Heart left ventricle (tissue), 13 donors: Measurements from ENCODE around the gene SLC4A2.

Experiments used
- CTCF ChIP-seq, 12 donors: fragments of 200-600 bp; sonication (generic) in 4 of 12; IDR thresholded peaks; one replicate each; pipeline versions ENCODE4 v1.5.0 to v1.8.0; 2018 to 2022; ENCODE audit warnings: antibody characterized with exemption in 12 of 12, mild to moderate bottlenecking in 5 of 12
- POLR2A ChIP-seq, 2 donors: fragments of 450-650 bp; IDR thresholded peaks; one replicate each; pipeline ENCODE4 v1.6.1; 2017; ENCODE audit warnings: antibody characterized with exemption in 2 of 2, mild to moderate bottlenecking in 2 of 2, moderate library complexity in 2 of 2
- donor health status: ischemic (EF 13 %, LVEDD 7.1; RV severe dilation, severe dysfunction).
- donor health status: DM: no; HTN: yes; CAD: no.
- donor health status: DM: no; HTN: no; CAD: no.
- donor health status: ischemic (EF 25% LVEDD 6.9; RV normal size, moderate dysfunction).
- donor health status: ischemic (EF 25% LVEDD 5.7; RV mildly dilated, moderate dysfunction).
- donor health status: ischemic (EF 35%, LVEDD 5.7; RV mildly dilated, moderate dysfunction).
- donor health status: nonischemic (EF 11% LVEDD 7.7; RV severe dilation, severe dysfunction).
- donor health status: DM: yes; HTN: yes; CAD: no.
- donor health status: PGD.
- donor health status: ischemic (EF 29% LVEDD 5.4; RV normal size, mild dysfunction).
- donor health status: nonischemic (EF 23%, LVEDD 6.1; RV moderate dilation, normal function).

DNA sequence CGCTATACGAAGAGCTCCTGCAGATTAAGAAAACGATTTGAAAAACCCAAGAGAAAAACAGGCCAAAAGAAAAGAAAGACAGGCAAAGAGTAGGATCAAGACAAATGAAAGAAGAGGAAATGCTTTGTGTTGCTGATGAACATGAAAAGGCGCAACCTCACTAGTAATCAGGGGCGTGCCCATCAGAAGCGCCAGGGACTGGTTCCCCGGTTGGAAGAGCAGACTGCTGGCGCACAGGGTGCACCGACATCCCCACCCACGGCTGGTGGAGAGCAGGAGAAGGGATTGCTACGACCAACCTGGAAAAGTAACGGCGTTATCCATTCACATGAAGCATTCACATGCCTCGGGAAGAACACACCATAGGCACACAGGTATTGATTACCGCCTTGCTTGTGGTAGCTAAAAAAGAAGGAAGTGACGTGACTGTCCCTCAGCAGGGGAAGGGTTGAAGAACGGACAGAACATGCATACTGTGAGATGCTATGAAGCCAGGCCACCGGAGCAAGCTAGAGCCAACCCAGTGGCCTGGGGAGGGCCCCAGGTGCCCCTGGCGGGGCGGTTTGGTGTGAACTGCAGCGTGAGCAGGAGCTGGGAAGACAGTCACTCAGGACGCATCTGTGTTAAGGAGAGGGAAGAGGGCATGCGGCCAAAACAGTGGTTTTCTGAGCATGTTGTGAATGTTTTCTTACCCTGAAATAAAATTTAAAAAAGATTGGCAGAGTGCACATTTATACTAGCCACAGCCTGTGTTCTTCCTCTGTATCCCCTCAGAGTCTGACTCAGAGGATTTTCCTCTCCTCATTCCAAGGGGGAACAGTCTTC lies 45.2 kb downstream of the SLC4A2 start:
- TF ChIP-seq CTCF (IDR thresholded peaks at IDR 0.05), result no peak
- TF ChIP-seq POLR2A (IDR thresholded peaks at IDR 0.05), result no peak
